ENCODE results near the gene SLC16A12. TPM values are rescaled to one million over a fixed set of nuclear protein-coding genes. Genes with fewer than 3 reads are reported as not detected.
"Not testable (repeated sequence)": the region's sequence is repeated elsewhere in the genome, so short reads cannot be mapped to it uniquely, and the experiment has no call there.

SLC16A12 gene
- total RNA-seq, 4 donors from 2014 or later, result 0.97 to 3.1 (median 1.4) TPM

DNA sequence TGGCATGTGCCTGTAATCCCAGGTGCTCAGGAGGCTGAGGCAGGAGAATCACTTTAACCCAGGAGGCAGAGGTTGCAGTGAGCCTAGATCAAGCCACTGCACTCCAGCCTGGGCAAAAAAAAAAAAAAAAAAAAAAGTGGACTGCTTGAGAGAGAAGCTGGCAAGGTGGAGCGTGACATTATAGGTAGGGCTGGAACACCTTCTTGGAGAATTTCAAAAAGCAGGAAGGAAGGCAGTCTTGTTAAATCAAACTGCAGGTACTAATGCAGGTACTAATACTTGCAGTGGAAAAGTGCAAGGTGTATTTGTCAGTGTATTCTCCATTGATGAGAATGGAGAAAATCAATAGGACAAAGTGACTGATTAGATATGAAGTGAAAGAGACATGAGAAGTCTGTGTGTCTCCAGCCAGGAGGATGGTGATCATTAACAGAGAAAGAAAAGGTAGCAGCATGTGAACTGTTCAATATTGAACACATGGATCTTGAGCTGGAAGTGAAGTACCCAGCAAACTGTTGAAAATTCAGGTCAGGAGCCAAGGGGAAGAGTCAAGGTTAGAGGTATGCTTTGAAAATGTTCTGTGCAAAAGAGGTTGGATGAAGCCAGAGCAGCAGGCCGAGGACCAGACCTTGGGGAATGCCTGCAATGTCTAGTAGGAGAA is 12.6 kb upstream of the SLC16A12 start:
- intact Hi-C loops (cut with DNase I; ENCODE audit: low total_unique reads) (no loop called here), in situ Hi-C loops (cut with MboI; ENCODE audit: low sequenced_read_pairs in 4 of 4) (no loop called here)
- ATAC-seq (no peak), DNase-seq (no peak)
- Histone ChIP-seq H3K27ac (no peak overlapping the region), H3K36me3 (no peaks in the 10 kb centered on the region), H3K4me3 (no peak overlapping the region), H3K9me3 (no peaks in the 10 kb centered on the region), H3K4me1 (no peaks in the 10 kb centered on the region), H3K27me3 (no peaks in the 10 kb centered on the region)
- TF ChIP-seq, protein P1, sequence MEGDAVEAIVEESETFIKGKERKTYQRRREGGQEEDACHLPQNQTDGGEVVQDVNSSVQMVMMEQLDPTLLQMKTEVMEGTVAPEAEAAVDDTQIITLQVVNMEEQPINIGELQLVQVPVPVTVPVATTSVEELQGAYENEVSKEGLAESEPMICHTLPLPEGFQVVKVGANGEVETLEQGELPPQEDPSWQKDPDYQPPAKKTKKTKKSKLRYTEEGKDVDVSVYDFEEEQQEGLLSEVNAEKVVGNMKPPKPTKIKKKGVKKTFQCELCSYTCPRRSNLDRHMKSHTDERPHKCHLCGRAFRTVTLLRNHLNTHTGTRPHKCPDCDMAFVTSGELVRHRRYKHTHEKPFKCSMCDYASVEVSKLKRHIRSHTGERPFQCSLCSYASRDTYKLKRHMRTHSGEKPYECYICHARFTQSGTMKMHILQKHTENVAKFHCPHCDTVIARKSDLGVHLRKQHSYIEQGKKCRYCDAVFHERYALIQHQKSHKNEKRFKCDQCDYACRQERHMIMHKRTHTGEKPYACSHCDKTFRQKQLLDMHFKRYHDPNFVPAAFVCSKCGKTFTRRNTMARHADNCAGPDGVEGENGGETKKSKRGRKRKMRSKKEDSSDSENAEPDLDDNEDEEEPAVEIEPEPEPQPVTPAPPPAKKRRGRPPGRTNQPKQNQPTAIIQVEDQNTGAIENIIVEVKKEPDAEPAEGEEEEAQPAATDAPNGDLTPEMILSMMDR (IDR thresholded peaks at IDR 0.05 in 4 of 5, conservative IDR thresholded peaks at IDR 0.05 in 1 of 5), result no peak
- no peak for TF ChIP-seq POLR2A (IDR thresholded peaks at IDR 0.05)

DNA sequence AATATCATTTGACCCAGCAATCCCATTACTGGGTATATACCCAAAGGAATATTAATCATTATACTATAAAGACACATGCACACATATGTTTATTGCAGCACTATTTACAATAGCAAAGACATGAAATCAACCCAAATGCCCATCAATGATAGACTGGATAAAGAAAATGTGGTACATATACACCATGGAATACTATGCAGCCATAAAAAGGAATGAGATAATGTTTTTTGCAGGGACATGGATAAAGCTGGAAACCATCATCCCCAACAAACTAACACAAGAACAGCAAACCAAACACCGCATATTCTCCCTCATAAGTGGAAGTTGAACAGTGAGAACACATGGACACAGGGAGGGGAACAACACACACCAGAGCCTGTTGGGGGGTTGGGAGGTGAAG is 11.3 kb upstream of the SLC16A12 start:
- H3K36me3 ChIP-seq; H3K27ac ChIP-seq; in situ Hi-C loops (cut with MboI; ENCODE audit: low sequenced_read_pairs in 4 of 4); intact Hi-C loops (cut with DNase I; ENCODE audit: low total_unique reads); H3K4me3 ChIP-seq; H3K4me1 ChIP-seq; DNase-seq; H3K27me3 ChIP-seq; H3K9me3 ChIP-seq; ATAC-seq: not testable (repeated sequence)

DNA sequence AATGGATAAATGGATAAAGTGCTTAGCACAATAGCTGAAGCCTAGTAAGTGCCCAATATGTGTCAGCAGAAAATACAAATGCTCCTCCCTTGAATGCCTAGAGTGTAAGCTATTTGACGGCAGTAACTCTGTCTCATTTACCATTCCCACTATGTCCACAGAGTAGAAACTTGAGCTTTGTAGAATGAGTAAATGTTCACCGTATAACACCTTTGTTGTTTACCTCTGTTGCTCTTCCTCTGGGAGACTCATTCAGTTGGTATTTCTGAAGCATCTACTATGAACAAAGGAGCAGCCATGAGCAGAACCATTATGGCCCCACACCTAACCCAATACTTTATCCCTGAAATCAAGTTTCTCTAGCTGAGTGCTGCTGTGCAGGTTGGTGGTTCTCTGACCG is 8.4 kb upstream of the SLC16A12 start:
- no peak for ATAC-seq
- Histone ChIP-seq H3K27me3 (no peaks in the 10 kb centered on the region), H3K4me3 (no peak overlapping the region), H3K9me3 (no peaks in the 10 kb centered on the region), H3K27ac (no peak overlapping the region), H3K36me3 (no peaks in the 10 kb centered on the region), H3K4me1 (no peaks in the 10 kb centered on the region)
- intact Hi-C loops (cut with DNase I; ENCODE audit: low total_unique reads), result no loop called here
- in situ Hi-C loops (cut with MboI; ENCODE audit: low sequenced_read_pairs in 4 of 4), result no loop called here
- DNase-seq, result no peak
- TF ChIP-seq POLR2A (IDR thresholded peaks at IDR 0.05), result no peak

DNA sequence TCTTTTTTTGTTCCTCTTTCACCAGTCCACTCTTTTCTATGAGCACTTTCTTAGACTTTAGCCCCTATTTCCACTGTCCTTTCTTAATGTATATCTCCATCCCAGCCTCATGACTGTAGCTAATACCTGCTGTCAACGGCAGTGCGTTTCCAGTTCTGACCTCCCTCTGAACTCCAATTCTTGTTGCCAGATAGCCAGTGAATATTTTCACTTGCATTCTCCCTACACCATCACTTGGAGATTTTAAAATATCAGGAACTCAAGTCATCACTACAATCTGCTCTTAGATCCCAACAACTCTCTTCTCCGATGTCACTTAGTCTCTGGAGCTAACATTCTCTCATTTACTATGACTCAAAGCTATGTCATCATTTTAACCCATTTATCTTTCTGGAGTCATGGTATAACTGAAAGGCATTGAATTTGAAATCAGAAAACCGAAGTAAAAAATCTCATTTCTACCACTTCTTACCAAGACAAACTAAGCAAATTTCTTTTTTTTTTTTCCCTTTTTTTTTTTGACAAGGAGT is 5.1 kb upstream of the SLC16A12 start:
- no peaks in the 10 kb centered on the region for H3K36me3 ChIP-seq
- peaks cover 0 to 12% (median 11%) of the 10 kb centered on the region in 3 donors for H3K27me3 ChIP-seq
- TF ChIP-seq POLR2A (IDR thresholded peaks at IDR 0.05), result no peak
- TF ChIP-seq, protein P1 (IDR thresholded peaks at IDR 0.05 in 4 of 5, conservative IDR thresholded peaks at IDR 0.05 in 1 of 5), result no peak
- no peak overlapping the region for H3K27ac ChIP-seq
- no peaks in the 10 kb centered on the region for H3K9me3 ChIP-seq
- ATAC-seq (no peak), DNase-seq (no peak)
- no peaks in the 10 kb centered on the region for H3K4me1 ChIP-seq
- intact Hi-C loops (cut with DNase I; ENCODE audit: low total_unique reads), result no loop called here
- in situ Hi-C loops (cut with MboI; ENCODE audit: low sequenced_read_pairs in 4 of 4), result no loop called here
- no peak overlapping the region for H3K4me3 ChIP-seq

DNA sequence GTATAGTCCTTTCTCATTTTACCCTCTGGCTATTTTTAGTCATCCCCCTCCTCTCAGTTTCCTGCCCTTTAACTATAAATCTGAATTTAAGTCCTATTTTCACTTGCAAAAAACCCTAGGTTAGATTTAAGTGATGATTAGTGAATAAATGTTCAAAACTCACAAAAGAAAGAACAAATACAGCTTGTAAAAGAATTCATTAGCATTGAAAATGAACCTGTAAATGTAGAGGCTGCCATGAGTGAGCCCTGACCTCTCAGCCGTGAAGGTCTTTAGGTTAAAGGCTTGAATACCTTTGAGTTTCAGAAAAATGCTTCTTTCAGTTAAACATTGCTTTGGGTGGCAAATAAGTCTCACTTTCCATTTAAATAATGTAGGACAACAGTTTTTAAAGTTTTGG is 2.0 kb upstream of the SLC16A12 start:
- ATAC-seq (no peak), DNase-seq (no peak)
- in situ Hi-C loops (cut with MboI; ENCODE audit: low sequenced_read_pairs in 4 of 4) (no loop called here), intact Hi-C loops (cut with DNase I; ENCODE audit: low total_unique reads) (no loop called here)
- H3K27ac ChIP-seq, result no peak overlapping the region
- H3K4me3 ChIP-seq, result no peak overlapping the region
- H3K4me1 ChIP-seq, result peaks cover 0 to 4% of the 10 kb centered on the region in 2 donors
- no peak for TF ChIP-seq POLR2A (IDR thresholded peaks at IDR 0.05)
- TF ChIP-seq, protein P1 (IDR thresholded peaks at IDR 0.05 in 4 of 5, conservative IDR thresholded peaks at IDR 0.05 in 1 of 5), result no peak
- H3K9me3 ChIP-seq, result no peaks in the 10 kb centered on the region
- H3K27me3 ChIP-seq, result peaks cover 24 to 39% (median 31%) of the 10 kb centered on the region in 3 donors
- H3K36me3 ChIP-seq, result no peaks in the 10 kb centered on the region
